GM21723 (cell line): ENCODE data around the gene FOXN1.
"Not testable (repeated sequence)": the region's sequence is repeated elsewhere in the genome, so short reads cannot be mapped to it uniquely, and the experiment has no call there.

ENCODE experiments used
- ATAC-seq: cut with Tn5 transposase; IDR thresholded peaks from one replicate; pipeline ENCODE4 v1.9.1; 2021; ENCODE audit warnings: mild to moderate bottlenecking, moderate library complexity; ENCODE audit not compliant: unreplicated experiment

Gene FOXN1

GRCh38 chr17:28522281-28522680 lies 16.1 kb downstream of the FOXN1 start:
- not testable (repeated sequence) for ATAC-seq

DNA sequence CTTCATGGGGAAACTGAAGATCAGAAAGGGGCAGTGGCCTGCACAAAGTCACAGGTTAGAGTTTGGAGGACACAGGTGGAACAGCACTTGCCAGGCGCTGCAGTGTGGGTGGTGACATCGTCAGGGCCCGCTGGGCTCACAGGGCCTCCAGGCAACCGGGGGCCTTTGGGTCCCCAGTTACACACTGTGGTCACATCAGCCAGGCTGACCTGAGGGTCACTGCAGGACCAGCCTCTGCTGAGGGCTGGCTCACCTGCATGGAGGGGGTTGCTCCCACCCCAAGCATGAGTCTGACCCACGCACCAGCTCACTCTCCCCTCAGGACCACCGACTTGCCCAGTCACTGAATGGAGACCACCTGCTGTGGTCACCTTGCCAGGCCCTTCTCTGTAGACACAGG lies 17.0 kb downstream of the FOXN1 start:
- no peak for ATAC-seq

- no peak for ATAC-seq
These were observed 17.7 kb downstream of the FOXN1 start for GRCh38 chr17:28523876-28524275.

- ATAC-seq: no peak
These were observed 18.6 kb downstream of the FOXN1 start for GRCh38 chr17:28524476-28525424.

GRCh38 chr17:28526381-28526780 lies 20.2 kb downstream of the FOXN1 start:
- no peak for ATAC-seq

GRCh38 chr17:28527181-28527681 lies 21.1 kb downstream of the FOXN1 start:
- no peak for ATAC-seq

DNA sequence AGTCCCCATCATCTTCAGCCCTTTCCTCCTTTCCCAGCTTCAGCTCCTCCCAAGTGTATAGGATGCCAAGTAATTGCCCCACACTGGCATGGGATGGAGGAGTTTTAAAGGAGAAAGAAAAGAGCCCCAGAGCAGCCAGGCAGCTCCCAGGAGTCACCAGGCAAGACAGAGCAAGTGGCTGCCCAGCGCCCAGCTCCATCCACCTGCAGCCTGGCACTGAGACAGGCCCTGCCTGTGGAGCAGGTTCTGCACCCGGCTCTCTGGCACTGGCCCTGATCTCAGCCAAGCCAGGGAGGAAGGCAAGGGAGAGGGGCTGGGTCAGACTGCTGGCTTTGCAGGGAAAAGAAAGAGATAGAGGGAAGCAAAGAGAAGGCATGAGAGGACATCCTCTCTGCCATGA lies 21.7 kb downstream of the FOXN1 start:
- ATAC-seq: no peak

- no peak for ATAC-seq
These were observed 22.3 kb downstream of the FOXN1 start for GRCh38 chr17:28528327-28529012.

GRCh38 chr17:28529013-28529400 lies 22.9 kb downstream of the FOXN1 start:
- ATAC-seq: no peak

DNA sequence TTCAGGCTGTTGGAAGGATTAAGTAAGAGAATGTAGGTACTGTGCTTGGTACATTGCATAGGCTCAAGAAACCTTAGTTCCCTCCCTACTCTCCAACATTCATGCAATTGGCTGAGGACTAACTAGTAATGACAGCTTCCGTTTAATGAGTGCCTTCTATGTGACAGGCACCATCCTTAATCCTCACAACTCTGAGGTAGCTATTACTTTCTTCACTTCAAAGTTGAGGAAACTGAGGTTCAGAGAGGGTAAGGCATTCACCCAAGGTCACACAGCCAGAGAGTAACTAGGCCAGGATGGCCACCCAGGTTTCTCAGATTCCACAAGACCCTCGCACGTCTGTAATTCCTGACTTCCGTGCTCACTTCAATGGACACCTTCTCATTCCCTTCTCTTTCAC lies 24.1 kb downstream of the FOXN1 start:
- ATAC-seq: no peak

DNA sequence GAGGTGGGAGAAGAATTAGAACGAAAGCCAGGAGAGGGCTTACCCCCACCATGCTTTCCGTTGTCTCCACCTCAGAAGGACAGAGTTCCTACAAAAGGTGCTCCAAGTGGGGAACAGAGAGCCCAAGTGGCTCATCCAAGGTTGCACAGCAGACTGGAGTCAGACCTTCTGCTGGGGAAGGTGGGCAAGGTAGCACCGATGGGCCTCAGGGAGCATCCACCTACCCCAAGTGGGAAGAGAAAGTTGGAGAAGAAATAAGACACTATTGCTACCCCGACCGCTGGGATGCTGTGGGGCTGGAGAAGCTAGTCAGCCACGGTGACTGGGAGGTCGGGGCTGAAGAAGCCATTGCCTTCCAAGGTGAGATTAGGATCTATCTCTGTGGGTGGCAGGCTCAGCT lies 24.8 kb downstream of the FOXN1 start:
- no peak for ATAC-seq

DNA sequence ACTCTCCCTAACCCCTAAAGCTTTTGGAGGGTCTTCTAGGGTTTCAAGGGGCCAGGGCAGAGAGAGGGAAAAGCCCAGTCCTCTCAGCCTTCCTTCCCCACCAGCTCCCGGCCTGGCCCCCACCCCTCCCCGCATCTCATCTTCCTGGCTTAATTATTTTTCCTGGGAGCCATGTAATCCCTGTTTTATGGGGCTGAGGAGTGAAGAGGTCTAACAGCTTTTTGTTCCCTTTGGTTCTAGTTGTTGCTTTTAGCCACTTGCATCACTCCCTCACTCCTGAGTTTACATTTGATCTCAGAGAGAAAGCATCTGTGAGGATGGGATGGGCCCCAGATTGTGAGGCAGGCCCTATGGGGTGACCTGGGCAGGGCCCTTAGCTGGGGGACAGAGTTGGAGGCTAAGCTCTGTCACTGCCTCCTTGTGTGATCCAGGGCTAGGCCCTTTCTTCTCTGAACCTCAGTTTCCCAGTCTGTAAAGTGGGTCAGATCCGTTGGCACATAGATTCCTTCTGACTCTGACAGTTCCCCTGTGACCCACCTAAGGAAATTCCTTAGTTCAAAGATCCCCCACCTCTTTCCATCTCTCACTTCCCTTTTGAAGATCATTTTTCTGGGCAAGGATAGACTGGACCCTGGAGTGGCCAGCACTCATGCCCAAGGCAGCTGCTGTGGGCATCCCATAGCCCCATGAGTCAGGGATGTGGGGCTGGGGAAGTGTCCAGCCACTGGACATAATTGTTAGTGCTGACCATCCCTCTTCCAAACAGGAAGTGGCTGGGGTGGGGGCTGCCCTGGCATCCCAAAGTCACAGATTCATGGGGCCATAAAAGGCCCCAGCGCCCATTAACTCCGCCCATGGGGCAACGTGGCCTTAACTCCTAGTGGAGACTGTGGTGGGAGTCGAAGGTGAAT lies 26.2 kb downstream of the FOXN1 start:
- ATAC-seq: no peak

DNA sequence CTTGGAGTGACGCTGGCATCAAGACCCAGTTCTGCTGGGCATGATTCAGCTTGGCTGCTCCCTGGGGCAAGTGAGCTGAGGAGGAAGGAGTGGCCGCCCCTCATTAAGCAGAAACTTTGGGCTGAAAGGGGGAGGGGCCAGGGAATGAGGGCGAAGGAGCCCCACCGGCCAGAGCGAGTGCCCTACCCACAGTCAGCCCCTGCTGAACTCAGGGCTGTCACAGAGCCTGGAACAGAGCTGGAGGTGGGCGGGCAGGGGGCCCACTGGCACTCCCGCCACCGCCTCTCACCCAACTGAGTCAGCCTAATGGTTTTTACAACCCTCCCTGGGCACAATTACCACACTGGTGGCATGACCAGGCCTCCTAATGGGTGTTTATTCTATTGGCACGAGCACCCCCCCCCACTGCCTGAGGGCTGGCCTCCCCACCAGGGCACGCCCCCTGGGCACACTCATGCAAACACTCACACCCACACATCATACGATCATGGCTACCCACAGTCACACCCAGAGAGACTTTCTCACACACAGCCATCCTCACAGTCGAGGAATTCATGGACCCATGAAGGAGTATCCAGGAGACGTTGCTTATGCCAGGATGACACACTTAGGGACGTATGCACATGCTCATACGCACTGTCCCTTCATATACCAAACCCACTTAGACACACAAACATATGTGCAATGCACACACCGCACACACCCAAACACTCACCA lies 27.1 kb downstream of the FOXN1 start:
- ATAC-seq: no peak

DNA sequence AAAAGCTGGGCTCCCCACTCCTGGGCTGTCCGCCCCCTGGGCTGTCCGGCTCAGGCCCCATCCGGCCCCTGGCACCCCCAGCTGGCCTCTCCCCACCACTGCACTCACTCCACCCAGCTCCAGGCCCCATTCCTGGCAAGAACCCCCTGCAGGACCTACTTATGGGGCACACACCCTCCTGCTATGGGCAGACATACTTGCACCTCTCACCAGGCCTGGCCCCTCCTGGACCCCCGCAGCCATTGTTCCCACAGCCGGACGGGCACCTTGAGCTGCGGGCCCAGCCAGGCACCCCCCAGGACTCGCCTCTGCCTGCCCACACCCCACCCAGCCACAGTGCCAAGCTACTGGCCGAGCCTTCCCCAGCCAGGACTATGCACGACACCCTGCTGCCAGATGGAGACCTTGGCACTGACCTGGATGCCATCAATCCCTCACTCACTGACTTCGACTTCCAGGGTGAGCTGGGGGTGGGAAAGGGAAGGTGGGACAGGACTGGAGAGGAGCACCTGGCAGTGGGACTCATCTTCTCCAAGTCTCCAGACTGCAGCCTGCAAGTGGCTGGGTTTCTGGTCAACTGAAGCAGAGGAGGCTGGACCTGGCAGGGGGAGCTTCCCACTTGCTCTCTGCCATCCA lies 28.7 kb downstream of the FOXN1 start:
- no peak for ATAC-seq

GRCh38 chr17:28536532-28537218 lies 30.5 kb downstream of the FOXN1 start:
- ATAC-seq: no peak

DNA sequence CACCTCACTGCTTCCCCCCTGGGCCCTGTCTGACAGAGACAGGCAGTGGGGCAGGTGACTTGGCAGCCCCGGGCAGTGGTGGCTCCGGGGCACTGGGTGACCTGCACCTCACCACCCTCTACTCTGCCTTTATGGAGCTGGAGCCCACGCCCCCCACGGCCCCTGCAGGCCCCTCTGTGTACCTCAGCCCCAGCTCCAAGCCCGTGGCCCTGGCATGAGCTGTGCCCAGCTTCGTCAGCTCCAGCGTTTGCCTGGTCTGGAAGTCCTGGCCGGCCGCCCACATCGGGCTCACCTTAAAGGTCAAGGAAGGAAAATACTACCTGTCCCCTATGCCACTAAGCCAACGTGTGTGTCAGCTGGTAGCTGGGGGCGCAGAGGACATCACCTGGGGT lies 31.1 kb downstream of the FOXN1 start:
- no peak for ATAC-seq

DNA sequence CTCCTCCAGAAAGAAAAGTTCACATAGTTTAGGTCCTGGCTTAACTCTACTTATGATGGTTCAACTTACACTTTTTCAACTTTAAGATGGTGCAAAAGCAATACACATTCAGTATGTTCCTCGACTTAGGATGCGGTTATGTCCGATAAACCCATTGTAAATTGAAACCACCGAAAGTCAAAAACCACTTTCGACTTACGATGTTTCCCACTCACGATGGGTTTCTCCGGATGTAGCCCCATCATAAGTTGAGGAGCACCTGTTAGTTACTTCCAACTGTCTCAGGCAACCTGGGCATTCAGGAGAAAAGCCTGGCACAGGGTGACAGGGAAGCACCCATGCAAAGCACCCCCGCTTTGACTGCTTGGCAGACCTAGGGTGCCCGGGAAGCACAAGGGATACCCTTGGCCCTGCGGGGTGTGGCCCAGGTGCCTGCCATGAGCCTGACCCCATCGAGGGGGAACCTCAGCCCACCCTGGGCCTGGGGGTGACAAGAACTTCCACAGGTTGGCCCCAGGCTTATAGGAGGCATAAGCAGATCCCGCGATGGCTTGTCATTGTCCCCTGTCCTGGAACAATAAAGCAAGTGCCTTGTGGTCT lies 32.2 kb downstream of the FOXN1 start:
- no peak for ATAC-seq

GRCh38 chr17:28540231-28540630 lies 34.1 kb downstream of the FOXN1 start:
- ATAC-seq: no peak

- ATAC-seq: no peak
These were observed 35.3 kb downstream of the FOXN1 start for GRCh38 chr17:28541439-28541838.
